ENCODE results near the gene TP63. TPM values are rescaled to one million over a fixed set of nuclear protein-coding genes. Genes with fewer than 3 reads are reported as not detected.

TP63 gene
- total RNA-seq, 3 donors from 2014 or later (not counting 1 experiment from before 2014, with no cell fraction given): 0.30 TPM; not detected in 2

DNA sequence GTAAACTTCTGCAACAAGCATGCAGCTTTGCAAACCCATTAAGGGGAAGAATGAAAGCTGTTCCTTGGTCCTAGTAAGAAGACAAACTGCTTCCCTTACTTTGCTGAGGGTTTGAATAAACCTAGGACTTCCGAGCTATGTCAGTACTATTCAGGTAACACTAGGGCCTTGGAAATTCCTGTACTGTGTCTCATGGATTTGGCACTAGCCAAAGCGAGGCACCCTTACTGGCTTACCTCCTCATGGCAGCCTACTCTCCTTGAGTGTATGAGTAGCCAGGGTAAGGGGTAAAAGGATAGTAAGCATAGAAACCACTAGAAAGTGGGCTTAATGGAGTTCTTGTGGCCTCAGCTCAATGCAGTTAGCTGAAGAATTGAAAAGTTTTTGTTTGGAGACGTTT is 265.3 kb downstream of the TP63 start:
- ATAC-seq: no peak
- Histone ChIP-seq H3K27ac (ENCODE audit: low read length) (no peak overlapping the region), H3K9me3 (ENCODE audit: control insufficient read depth, insufficient read depth, low read length) (no peaks in the 10 kb centered on the region), H3K36me3 (ENCODE audit: control insufficient read depth, insufficient read depth, low read length) (no peaks in the 10 kb centered on the region), H3K4me1 (ENCODE audit: control insufficient read depth, insufficient read depth, low read length) (no peaks in the 10 kb centered on the region), H3K27me3 (ENCODE audit: control insufficient read depth, insufficient read depth, low read length) (no peaks in the 10 kb centered on the region), H3K4me3 (ENCODE audit: low read length) (no peak overlapping the region)
- Mint-ChIP-seq H3K4me3 (no peak overlapping the region), H3K27me3 (ENCODE audit: low read depth in 2 of 2) (no peaks in the 10 kb centered on the region), H3K27ac (no peak overlapping the region), H3K4me1 (no peaks in the 10 kb centered on the region), H3K36me3 (no peaks in the 10 kb centered on the region), H3K9me3 (peaks cover 0 to 8% of the 10 kb centered on the region in 2 donors)
- intact Hi-C loops (cut with micrococcal nuclease): no loop called here
- WGBS (ENCODE audit: insufficient coverage): 76% methylated on average over 2 of the region's 3 CpGs
- no peak for DNase-seq
- TF ChIP-seq, protein P1, sequence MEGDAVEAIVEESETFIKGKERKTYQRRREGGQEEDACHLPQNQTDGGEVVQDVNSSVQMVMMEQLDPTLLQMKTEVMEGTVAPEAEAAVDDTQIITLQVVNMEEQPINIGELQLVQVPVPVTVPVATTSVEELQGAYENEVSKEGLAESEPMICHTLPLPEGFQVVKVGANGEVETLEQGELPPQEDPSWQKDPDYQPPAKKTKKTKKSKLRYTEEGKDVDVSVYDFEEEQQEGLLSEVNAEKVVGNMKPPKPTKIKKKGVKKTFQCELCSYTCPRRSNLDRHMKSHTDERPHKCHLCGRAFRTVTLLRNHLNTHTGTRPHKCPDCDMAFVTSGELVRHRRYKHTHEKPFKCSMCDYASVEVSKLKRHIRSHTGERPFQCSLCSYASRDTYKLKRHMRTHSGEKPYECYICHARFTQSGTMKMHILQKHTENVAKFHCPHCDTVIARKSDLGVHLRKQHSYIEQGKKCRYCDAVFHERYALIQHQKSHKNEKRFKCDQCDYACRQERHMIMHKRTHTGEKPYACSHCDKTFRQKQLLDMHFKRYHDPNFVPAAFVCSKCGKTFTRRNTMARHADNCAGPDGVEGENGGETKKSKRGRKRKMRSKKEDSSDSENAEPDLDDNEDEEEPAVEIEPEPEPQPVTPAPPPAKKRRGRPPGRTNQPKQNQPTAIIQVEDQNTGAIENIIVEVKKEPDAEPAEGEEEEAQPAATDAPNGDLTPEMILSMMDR (IDR thresholded peaks at IDR 0.05): no peak

DNA sequence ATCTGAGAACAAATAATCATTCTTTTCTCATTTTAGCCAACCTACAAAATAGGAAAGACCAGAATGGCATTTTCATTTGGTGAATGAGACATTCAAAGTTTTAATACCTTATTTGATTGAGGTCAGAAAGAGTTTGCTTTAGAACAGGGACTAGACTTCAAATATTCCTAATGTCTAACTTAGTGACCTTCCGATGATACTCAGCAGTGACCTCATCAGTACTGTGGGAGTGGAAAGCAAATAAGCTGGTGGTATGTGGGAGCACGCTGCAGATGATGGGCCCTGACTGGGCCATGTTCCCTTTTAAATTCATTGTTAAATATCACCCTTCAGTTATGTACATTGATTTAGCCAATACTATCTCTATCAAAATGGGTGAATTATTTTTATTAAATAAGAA is 266.2 kb downstream of the TP63 start:
- no peak overlapping the region for H3K4me3 Mint-ChIP-seq
- no peaks in the 10 kb centered on the region for H3K4me1 Mint-ChIP-seq
- H3K36me3 Mint-ChIP-seq: no peaks in the 10 kb centered on the region
- TF ChIP-seq, protein P1 (IDR thresholded peaks at IDR 0.05): no peak
- no peak overlapping the region for H3K27ac ChIP-seq (ENCODE audit: low read length)
- H3K36me3 ChIP-seq (ENCODE audit: control insufficient read depth, insufficient read depth, low read length): no peaks in the 10 kb centered on the region
- WGBS (ENCODE audit: insufficient coverage): 100% methylated on average over 1 of the region's 2 CpGs
- DNase-seq (no peak), ATAC-seq (no peak)
- no peak overlapping the region for H3K4me3 ChIP-seq (ENCODE audit: low read length)
- no peaks in the 10 kb centered on the region for H3K27me3 Mint-ChIP-seq (ENCODE audit: low read depth in 2 of 2)
- H3K27ac Mint-ChIP-seq: no peak overlapping the region
- intact Hi-C loops (cut with micrococcal nuclease): no loop called here
- no peaks in the 10 kb centered on the region for H3K9me3 ChIP-seq (ENCODE audit: control insufficient read depth, insufficient read depth, low read length)
- peaks cover 0 to 7% of the 10 kb centered on the region in 2 donors for H3K9me3 Mint-ChIP-seq
- no peaks in the 10 kb centered on the region for H3K4me1 ChIP-seq (ENCODE audit: control insufficient read depth, insufficient read depth, low read length)
- no peaks in the 10 kb centered on the region for H3K27me3 ChIP-seq (ENCODE audit: control insufficient read depth, insufficient read depth, low read length)

DNA sequence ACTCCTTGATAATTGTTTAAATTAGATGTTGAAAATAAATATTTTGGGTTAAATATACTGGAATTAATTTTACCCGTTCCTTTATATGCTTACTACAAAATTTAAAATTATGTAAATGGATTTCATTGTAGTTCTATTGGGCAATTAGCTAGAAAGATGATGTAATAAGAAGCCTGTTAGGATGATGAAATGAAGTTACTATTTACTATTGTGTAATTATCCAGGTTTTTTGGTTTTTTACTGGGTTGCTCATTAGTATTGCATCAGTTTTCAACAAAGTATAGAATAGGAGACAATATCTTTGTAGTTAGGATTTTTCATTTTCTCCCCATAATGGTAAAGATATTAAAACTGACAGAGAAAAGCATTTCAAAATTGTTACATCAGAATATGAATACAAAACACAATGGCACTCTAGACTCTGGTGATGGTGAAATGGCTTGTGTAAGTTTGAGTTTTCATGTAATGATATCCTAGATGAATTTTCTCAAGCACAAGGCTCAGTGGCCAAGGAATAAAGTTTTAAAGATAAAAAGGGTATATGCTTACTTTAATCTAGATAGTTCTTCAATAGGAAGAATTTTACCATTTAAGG is 267.5 kb downstream of the TP63 start:
- Mint-ChIP-seq H3K36me3 (no peaks in the 10 kb centered on the region), H3K27me3 (ENCODE audit: low read depth in 2 of 2) (no peaks in the 10 kb centered on the region), H3K9me3 (peaks cover 0 to 6% of the 10 kb centered on the region in 2 donors), H3K27ac (no peak overlapping the region), H3K4me3 (no peak overlapping the region), H3K4me1 (no peaks in the 10 kb centered on the region)
- ATAC-seq (no peak), DNase-seq (no peak)
- H3K9me3 ChIP-seq (ENCODE audit: control insufficient read depth, insufficient read depth, low read length): no peaks in the 10 kb centered on the region
- no CpG with 5 or more reads among the region's 1 CpG for WGBS (ENCODE audit: insufficient coverage)
- H3K36me3 ChIP-seq (ENCODE audit: control insufficient read depth, insufficient read depth, low read length): no peaks in the 10 kb centered on the region
- H3K27me3 ChIP-seq (ENCODE audit: control insufficient read depth, insufficient read depth, low read length): no peaks in the 10 kb centered on the region
- H3K27ac ChIP-seq (ENCODE audit: low read length): no peak overlapping the region
- TF ChIP-seq, protein P1 (IDR thresholded peaks at IDR 0.05): no peak
- no peaks in the 10 kb centered on the region for H3K4me1 ChIP-seq (ENCODE audit: control insufficient read depth, insufficient read depth, low read length)
- intact Hi-C loops (cut with micrococcal nuclease): no loop called here
- no peak overlapping the region for H3K4me3 ChIP-seq (ENCODE audit: low read length)

DNA sequence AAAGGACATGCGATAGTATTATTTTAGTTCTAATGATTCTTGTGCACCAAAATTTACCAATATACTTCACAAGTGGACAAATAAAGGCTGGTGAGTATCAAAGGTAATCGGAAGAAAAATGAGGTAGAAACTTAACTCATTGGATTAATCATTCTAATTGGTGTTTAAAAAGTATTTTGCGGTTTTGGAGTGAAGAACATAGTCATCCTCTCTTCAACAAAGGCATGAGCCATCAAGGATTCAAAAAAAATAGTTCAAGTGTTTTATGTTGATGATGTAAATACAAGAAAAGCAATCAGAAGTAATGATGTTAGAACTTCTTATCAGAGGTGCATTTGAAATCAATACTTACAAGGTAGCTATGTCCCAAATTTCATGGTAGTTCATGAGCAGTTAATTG is 268.0 kb downstream of the TP63 start:
- TF ChIP-seq, protein P1 (IDR thresholded peaks at IDR 0.05): no peak
- H3K36me3 ChIP-seq (ENCODE audit: control insufficient read depth, insufficient read depth, low read length): no peaks in the 10 kb centered on the region
- no peaks in the 10 kb centered on the region for H3K9me3 ChIP-seq (ENCODE audit: control insufficient read depth, insufficient read depth, low read length)
- H3K27me3 ChIP-seq (ENCODE audit: control insufficient read depth, insufficient read depth, low read length): no peaks in the 10 kb centered on the region
- no peaks in the 10 kb centered on the region for H3K4me1 Mint-ChIP-seq
- H3K4me3 ChIP-seq (ENCODE audit: low read length): no peak overlapping the region
- no CpG with 5 or more reads among the region's 3 CpGs for WGBS (ENCODE audit: insufficient coverage)
- no peak overlapping the region for H3K4me3 Mint-ChIP-seq
- no peaks in the 10 kb centered on the region for H3K36me3 Mint-ChIP-seq
- H3K9me3 Mint-ChIP-seq: peaks cover 0 to 5% of the 10 kb centered on the region in 2 donors
- intact Hi-C loops (cut with micrococcal nuclease): no loop called here
- no peak for DNase-seq
- H3K27ac Mint-ChIP-seq: no peak overlapping the region
- H3K27ac ChIP-seq (ENCODE audit: low read length): no peak overlapping the region
- H3K4me1 ChIP-seq (ENCODE audit: control insufficient read depth, insufficient read depth, low read length): no peaks in the 10 kb centered on the region
- ATAC-seq: no peak
- no peaks in the 10 kb centered on the region for H3K27me3 Mint-ChIP-seq (ENCODE audit: low read depth in 2 of 2)

Data from natural killer cell (primary cell).